Measurements from ENCODE around the gene PPM1A.

DNA sequence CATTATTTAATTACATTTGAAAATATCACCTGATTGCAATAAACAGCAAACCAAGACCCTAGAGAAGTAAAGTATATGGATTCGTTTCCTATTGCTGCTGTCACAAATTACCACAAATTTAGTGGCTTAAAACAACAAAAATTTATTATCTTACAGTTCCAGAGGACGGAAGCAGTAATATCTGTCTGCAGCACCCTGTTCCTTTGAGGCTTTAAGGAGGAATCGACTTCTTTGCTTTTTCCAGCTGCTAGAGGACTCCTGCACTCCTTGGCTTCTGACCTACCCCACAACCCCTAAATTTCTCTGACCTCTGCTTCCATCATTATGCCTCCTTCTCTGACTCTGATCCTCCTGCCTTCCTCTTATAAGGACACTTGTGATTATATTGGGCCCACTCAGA is 23.8 kb upstream of the PPM1A start:
- TF ChIP-seq PPARA (CRISPR knock-in tag; IDR thresholded peaks at IDR 0.05; ENCODE audit: borderline replicate concordance) (no peak), PATZ1 (CRISPR knock-in tag; IDR thresholded peaks at IDR 0.05; ENCODE audit: borderline replicate concordance) (no peak), CREB5 (CRISPR knock-in tag; IDR thresholded peaks at IDR 0.05; ENCODE audit: low read depth) (no peak), ZFP30 (CRISPR knock-in tag; IDR thresholded peaks at IDR 0.05) (no peak), TCF4 (CRISPR knock-in tag; IDR thresholded peaks at IDR 0.05; ENCODE audit: borderline replicate concordance) (no peak), OSR1 (CRISPR knock-in tag; IDR thresholded peaks at IDR 0.05) (no peak), POU6F1 (CRISPR knock-in tag; IDR thresholded peaks at IDR 0.05; ENCODE audit: borderline replicate concordance, low read depth) (no peak)
- TF ChIP-seq, protein P1, sequence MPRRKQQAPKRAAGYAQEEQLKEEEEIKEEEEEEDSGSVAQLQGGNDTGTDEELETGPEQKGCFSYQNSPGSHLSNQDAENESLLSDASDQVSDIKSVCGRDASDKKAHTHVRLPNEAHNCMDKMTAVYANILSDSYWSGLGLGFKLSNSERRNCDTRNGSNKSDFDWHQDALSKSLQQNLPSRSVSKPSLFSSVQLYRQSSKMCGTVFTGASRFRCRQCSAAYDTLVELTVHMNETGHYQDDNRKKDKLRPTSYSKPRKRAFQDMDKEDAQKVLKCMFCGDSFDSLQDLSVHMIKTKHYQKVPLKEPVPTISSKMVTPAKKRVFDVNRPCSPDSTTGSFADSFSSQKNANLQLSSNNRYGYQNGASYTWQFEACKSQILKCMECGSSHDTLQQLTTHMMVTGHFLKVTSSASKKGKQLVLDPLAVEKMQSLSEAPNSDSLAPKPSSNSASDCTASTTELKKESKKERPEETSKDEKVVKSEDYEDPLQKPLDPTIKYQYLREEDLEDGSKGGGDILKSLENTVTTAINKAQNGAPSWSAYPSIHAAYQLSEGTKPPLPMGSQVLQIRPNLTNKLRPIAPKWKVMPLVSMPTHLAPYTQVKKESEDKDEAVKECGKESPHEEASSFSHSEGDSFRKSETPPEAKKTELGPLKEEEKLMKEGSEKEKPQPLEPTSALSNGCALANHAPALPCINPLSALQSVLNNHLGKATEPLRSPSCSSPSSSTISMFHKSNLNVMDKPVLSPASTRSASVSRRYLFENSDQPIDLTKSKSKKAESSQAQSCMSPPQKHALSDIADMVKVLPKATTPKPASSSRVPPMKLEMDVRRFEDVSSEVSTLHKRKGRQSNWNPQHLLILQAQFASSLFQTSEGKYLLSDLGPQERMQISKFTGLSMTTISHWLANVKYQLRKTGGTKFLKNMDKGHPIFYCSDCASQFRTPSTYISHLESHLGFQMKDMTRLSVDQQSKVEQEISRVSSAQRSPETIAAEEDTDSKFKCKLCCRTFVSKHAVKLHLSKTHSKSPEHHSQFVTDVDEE (CRISPR knock-in tag; IDR thresholded peaks at IDR 0.05): no peak
- TF ChIP-seq, protein P2, sequence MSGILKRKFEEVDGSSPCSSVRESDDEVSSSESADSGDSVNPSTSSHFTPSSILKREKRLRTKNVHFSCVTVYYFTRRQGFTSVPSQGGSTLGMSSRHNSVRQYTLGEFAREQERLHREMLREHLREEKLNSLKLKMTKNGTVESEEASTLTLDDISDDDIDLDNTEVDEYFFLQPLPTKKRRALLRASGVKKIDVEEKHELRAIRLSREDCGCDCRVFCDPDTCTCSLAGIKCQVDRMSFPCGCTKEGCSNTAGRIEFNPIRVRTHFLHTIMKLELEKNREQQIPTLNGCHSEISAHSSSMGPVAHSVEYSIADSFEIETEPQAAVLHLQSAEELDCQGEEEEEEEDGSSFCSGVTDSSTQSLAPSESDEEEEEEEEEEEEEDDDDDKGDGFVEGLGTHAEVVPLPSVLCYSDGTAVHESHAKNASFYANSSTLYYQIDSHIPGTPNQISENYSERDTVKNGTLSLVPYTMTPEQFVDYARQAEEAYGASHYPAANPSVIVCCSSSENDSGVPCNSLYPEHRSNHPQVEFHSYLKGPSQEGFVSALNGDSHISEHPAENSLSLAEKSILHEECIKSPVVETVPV (CRISPR knock-in tag; IDR thresholded peaks at IDR 0.05): no peak

Measured in SK-N-SH treated with all-trans-retinoic acid at 6 μM for 48 hours (cell line).